H1 (cell line): ENCODE results near the gene GYS2. TPM values are rescaled to one million over a fixed set of nuclear protein-coding genes. Genes with fewer than 3 reads are reported as not detected.

ENCODE experiments used
- CTCF ChIA-PET: fragments of 300-600 bp; sonication (Branson Sonifier 250); formaldehyde crosslinking; loops from one replicate; lab custom pipeline; 2021; ENCODE audit not compliant: partially characterized antibody; lab: Charles Lee
- POLR2A ChIA-PET: fragments of 300-600 bp; sonication (Branson Sonifier 250); formaldehyde crosslinking; loops from one replicate; lab custom pipeline; 2021; ENCODE audit warnings: inconsistent platforms; ENCODE audit not compliant: partially characterized antibody; lab: Charles Lee
- DNase-seq, 2 experiments: peaks; one replicate each; pipeline versions ENCODE4 v3.0.0 to v3.0.0-alpha.2; 2010 to 2022; ENCODE audit warnings: low spot score in 2 of 2, low read depth in 1 of 2, mixed read lengths in 1 of 2
- FAIRE-seq: peaks from 2 replicates; lab custom pipeline; 2011; peaks lifted over from hg19 to GRCh38; lab: Jason Lieb, UNC
- H2AFZ ChIP-seq: 2 replicates; pipeline ENCODE4 v1.8.1; 2012; ENCODE audit warnings: low read length, inconsistent platforms
- H2AK5ac ChIP-seq: 2 replicates; pipeline ENCODE4 v1.6.1; 2013; ENCODE audit warnings: low read depth, low read length
- H2BK120ac ChIP-seq: replicated peaks from 2 replicates; pipeline ENCODE3; 2013; ENCODE audit warnings: low read depth, low read length, inconsistent platforms
- H2BK12ac ChIP-seq: 2 replicates; pipeline ENCODE4 v1.6.1; 2013; ENCODE audit warnings: low read depth, low read length
- H2BK15ac ChIP-seq: 2 replicates; pipeline ENCODE4 v1.6.1; 2013; ENCODE audit warnings: low read length
- H2BK20ac ChIP-seq: 2 replicates; pipeline ENCODE4 v1.6.1; 2013; ENCODE audit warnings: low read length
- H2BK5ac ChIP-seq: 2 replicates; pipeline ENCODE4 v1.6.1; 2013; ENCODE audit warnings: low read depth, low read length
- H3K14ac ChIP-seq: 2 replicates; pipeline ENCODE4 v1.6.1; 2013; ENCODE audit warnings: inconsistent platforms; ENCODE audit not compliant: insufficient read length
- H3K18ac ChIP-seq: 2 replicates; pipeline ENCODE4 v1.6.1; 2013; ENCODE audit warnings: low read length; ENCODE audit errors: extremely low read depth
- H3K23ac ChIP-seq: 2 replicates; pipeline ENCODE4 v1.6.1; 2013; ENCODE audit warnings: inconsistent platforms; ENCODE audit not compliant: insufficient read length
- H3K23me2 ChIP-seq: 2 replicates; pipeline ENCODE4 v1.6.1; 2013; ENCODE audit warnings: low read depth, low read length
- H3K27ac ChIP-seq: 2 replicates; pipeline ENCODE4 v1.6.1; 2011; ENCODE audit warnings: low read depth, low read length, inconsistent platforms
- H3K27me3 ChIP-seq, 4 experiments: replicated peaks in 1 of 4; 1 replicate in 1 of 4; 2 replicates in 3 of 4; pipeline versions ENCODE4 v1.6.1 to v1.8.1; 2011 to 2013; ENCODE audit warnings: low read length in 3 of 4, mild to moderate bottlenecking in 3 of 4, inconsistent platforms in 2 of 4, mixed read lengths in 2 of 4, moderate library complexity in 1 of 4; ENCODE audit not compliant: control insufficient read depth in 3 of 4, insufficient read depth in 3 of 4; ENCODE audit errors: extremely low read depth in 1 of 4
- H3K36me3 ChIP-seq, 4 experiments: 2 replicates each; pipeline versions ENCODE4 v1.6.1 to v1.8.1; 2011 to 2013; ENCODE audit warnings: mild to moderate bottlenecking in 4 of 4, low read length in 3 of 4, moderate library complexity in 2 of 4, control low read depth in 1 of 4, inconsistent platforms in 1 of 4; ENCODE audit not compliant: insufficient read depth in 4 of 4, control insufficient read depth in 2 of 4
- H3K4ac ChIP-seq: replicated peaks from 2 replicates; pipeline ENCODE3; 2013; ENCODE audit warnings: low read length, low read depth, mixed read lengths, inconsistent platforms; ENCODE audit not compliant: insufficient read length
- H3K4me1 ChIP-seq, 4 experiments: replicated peaks in 1 of 4; 1 replicate in 1 of 4; 2 replicates in 3 of 4; pipeline versions ENCODE4 v1.6.1 to v1.8.1; 2011 to 2013; ENCODE audit warnings: low read length in 3 of 4, inconsistent platforms in 2 of 4, mixed read lengths in 1 of 4; ENCODE audit not compliant: insufficient read depth in 4 of 4, control insufficient read depth in 3 of 4
- H3K4me2 ChIP-seq, 2 experiments: 2 replicates each; pipeline versions ENCODE4 v1.6.1 to v1.8.1; 2011 to 2013; ENCODE audit warnings: low read depth in 2 of 2, low read length in 2 of 2, control low read depth in 1 of 2, inconsistent platforms in 1 of 2, mild to moderate bottlenecking in 1 of 2; ENCODE audit not compliant: insufficient read depth in 1 of 2
- H3K4me3 ChIP-seq, 4 experiments: fragments of 200-600, 300-600 bp in 1 of 4; sonication (generic), shearing (Covaris generic), sonication (Bioruptor Twin) in 1 of 4; 2 replicates each; pipeline versions ENCODE4 v1.5.1 to v1.8.1; 2011 to 2016; ENCODE audit warnings: low read length in 4 of 4, low read depth in 3 of 4, control low read depth in 2 of 4, inconsistent platforms in 2 of 4, mild to moderate bottlenecking in 2 of 4, mixed read lengths in 1 of 4, moderate library complexity in 1 of 4; ENCODE audit not compliant: insufficient read depth in 2 of 4; ENCODE audit errors: extremely low read depth in 1 of 4
- H3K56ac ChIP-seq: replicated peaks from 2 replicates; pipeline ENCODE3; 2013; ENCODE audit warnings: low read depth, mild to moderate bottlenecking, mixed read lengths, low read length, inconsistent platforms; ENCODE audit not compliant: insufficient read length
- H3K79me1 ChIP-seq: 2 replicates; pipeline ENCODE4 v1.6.1; 2013; ENCODE audit warnings: low read depth, low read length, control low read depth
- H3K79me2 ChIP-seq, 2 experiments: 2 replicates each; pipeline versions ENCODE4 v1.6.1 to v1.8.1; 2012 to 2013; ENCODE audit warnings: low read length in 2 of 2, mild to moderate bottlenecking in 2 of 2, inconsistent platforms in 1 of 2; ENCODE audit not compliant: insufficient read depth in 2 of 2, control insufficient read depth in 1 of 2
- H3K9ac ChIP-seq, 4 experiments: replicated peaks in 1 of 4; 1 replicate in 1 of 4; 2 replicates in 3 of 4; pipeline versions ENCODE4 v1.6.1 to v1.8.1; 2011 to 2013; ENCODE audit warnings: low read depth in 3 of 4, low read length in 3 of 4, control low read depth in 2 of 4, mild to moderate bottlenecking in 2 of 4, moderate library complexity in 2 of 4, inconsistent platforms in 1 of 4; ENCODE audit errors: extremely low read depth in 1 of 4
- H3K9me3 ChIP-seq, 2 experiments: 2 replicates each; pipeline versions ENCODE4 v1.6.1 to v1.8.1; 2012 to 2013; ENCODE audit warnings: mild to moderate bottlenecking in 2 of 2, moderate library complexity in 2 of 2, control low read depth in 1 of 2, inconsistent platforms in 1 of 2, low read depth in 1 of 2, low read length in 1 of 2, mixed read lengths in 1 of 2; ENCODE audit not compliant: insufficient read depth in 2 of 2
- H4K20me1 ChIP-seq, 2 experiments: replicated peaks in 1 of 2; 2 replicates each; pipeline versions ENCODE3 to v1.8.1; 2011 to 2013; ENCODE audit warnings: inconsistent platforms in 2 of 2, low read length in 2 of 2, mild to moderate bottlenecking in 1 of 2; ENCODE audit not compliant: insufficient read depth in 2 of 2, control insufficient read depth in 1 of 2
- H4K5ac ChIP-seq: 2 replicates; pipeline ENCODE4 v1.6.1; 2013; ENCODE audit warnings: low read length, low read depth, mixed read lengths, inconsistent platforms; ENCODE audit not compliant: insufficient read length
- H4K8ac ChIP-seq: 2 replicates; pipeline ENCODE4 v1.8.0; 2013; ENCODE audit warnings: mild to moderate bottlenecking, moderate library complexity, low read length, inconsistent platforms; ENCODE audit not compliant: insufficient read depth; ENCODE audit errors: extremely low read depth
- H4K91ac ChIP-seq: replicated peaks from 2 replicates; pipeline ENCODE3; 2013; ENCODE audit warnings: low read length, mixed read lengths, inconsistent platforms; ENCODE audit not compliant: insufficient read length
- BACH1 ChIP-seq: IDR thresholded peaks from 2 replicates; pipeline ENCODE4 v1.6.1; 2012; ENCODE audit warnings: low read length, improper control_type of control experiment
- BRCA1 ChIP-seq: IDR thresholded peaks from 2 replicates; pipeline ENCODE4 v1.6.1; 2012; ENCODE audit warnings: low read depth, low read length, improper control_type of control experiment
- CHD2 ChIP-seq: IDR thresholded peaks from 2 replicates; pipeline ENCODE4 v1.6.1; 2012; ENCODE audit warnings: low read length, improper control_type of control experiment
- EGR1 ChIP-seq: IDR thresholded peaks from 2 replicates; pipeline ENCODE4 v1.6.1; 2011; ENCODE audit warnings: low read depth, low read length, borderline replicate concordance
- GABPA ChIP-seq: IDR thresholded peaks from 2 replicates; pipeline ENCODE4 v1.6.1; 2011; ENCODE audit warnings: mild to moderate bottlenecking, low read length, moderate library complexity, borderline replicate concordance; ENCODE audit not compliant: insufficient read depth
- HDAC2 ChIP-seq, 2 experiments: fragments of 300-600 bp in 1 of 2; sonication (generic) in 1 of 2; IDR thresholded peaks; 2 replicates each; pipeline ENCODE4 v1.6.1; 2011 to 2012; ENCODE audit warnings: low read depth in 2 of 2, low read length in 2 of 2, mild to moderate bottlenecking in 2 of 2, moderate library complexity in 2 of 2, borderline replicate concordance in 1 of 2, inconsistent platforms in 1 of 2
- KDM1A ChIP-seq: fragments of 200-600, 300-600 bp; sonication (generic); IDR thresholded peaks from 2 replicates; pipeline ENCODE4 v1.7.1; 2016; ENCODE audit warnings: mild to moderate bottlenecking, low read length, borderline replicate concordance
- POLR2AphosphoS5 ChIP-seq: IDR thresholded peaks from 2 replicates; pipeline ENCODE4 v1.6.1; 2011; ENCODE audit warnings: low read depth, low read length
- RNF2 ChIP-seq: fragments of 200-900, 300-1000 bp; sonication (generic); IDR thresholded peaks from 2 replicates; pipeline ENCODE4 v1.7.1; 2016; ENCODE audit warnings: borderline replicate concordance, low read depth, mild to moderate bottlenecking, antibody characterized with exemption, low read length; ENCODE audit not compliant: poor library complexity, severe bottlenecking; ENCODE audit errors: missing control alignments
- RXRA ChIP-seq: IDR thresholded peaks from 2 replicates; pipeline ENCODE4 v1.6.1; 2011; ENCODE audit warnings: low read depth, mild to moderate bottlenecking, low read length, moderate library complexity; ENCODE audit not compliant: insufficient read depth
- TAF1 ChIP-seq: IDR thresholded peaks from 2 replicates; pipeline ENCODE4 v1.6.1; 2011; ENCODE audit warnings: mild to moderate bottlenecking, low read depth, low read length
- TCF12 ChIP-seq: IDR thresholded peaks from 2 replicates; pipeline ENCODE4 v1.6.1; 2011; ENCODE audit warnings: low read depth, mild to moderate bottlenecking, low read length
- WGBS, 2 experiments: shearing (Covaris generic) in 1 of 2; methylation state at CpG; one replicate each; pipeline versions ENCODE4 v1.1.6 to v1.1.7; 2013 to 2015; ENCODE audit warnings: low lambda C conversion rate in 2 of 2, mixed read lengths in 2 of 2, inconsistent platforms in 1 of 2, low coverage in 1 of 2, missing lambda C conversion rate in 1 of 2; ENCODE audit not compliant: insufficient replicate concordance in 2 of 2, insufficient coverage in 1 of 2, insufficient read length in 1 of 2; ENCODE audit errors: extremely low coverage in 1 of 2, missing lambda C conversion rate in 1 of 2; 5-methylcytosine and 5-hydroxymethylcytosine counted together
- polyA plus RNA-seq, 7 experiments: library from polyadenylated mRNA; depleted of rRNA in 3 of 7; stranded (reverse) in 5 of 7; unstranded in 2 of 7; fragments of >200 nt in 5 of 7; fragments of 200-250 nt in 2 of 7; gene quantifications; 1 replicate in 5 of 7; 2 replicates in 1 of 7; 4 replicates in 1 of 7; pipeline versions ENCODE4 v1.2.1 to v1.2.3, GENCODE V29; 2011 to 2013; ENCODE audit warnings: missing spikeins in 2 of 7, mixed read lengths in 2 of 7
- total RNA-seq: library from RNA; stranded (reverse); fragmentation: NEBNext Ultra II Directional; extraction: Animal tissue kit (Norgen Biotek cat#: 25700); gene quantifications from 2 replicates; pipeline ENCODE4 v1.2.1, GENCODE V29; 2021

GYS2 gene
- total and polyA plus RNA-seq, 2 of the 8 experiments (the other 6 are each of a cell fraction or from before 2014, with no cell fraction given): not detected

GRCh38 chr12:21638054-21638891, 33.6 kb upstream of the GYS2 start:
- no peak overlapping the region for H3K4ac ChIP-seq
- no peak overlapping the region for H3K9ac ChIP-seq
- no peak overlapping the region for H2BK15ac ChIP-seq
- H2BK5ac ChIP-seq: no peak overlapping the region
- no peak overlapping the region for H2AK5ac ChIP-seq
- H3K79me1 ChIP-seq: no peaks in the 10 kb centered on the region; the same call in 1 of the 2 replicates
- no peak overlapping the region for H4K8ac ChIP-seq
- no peak overlapping the region for H3K4me3 ChIP-seq
- H3K9me3 ChIP-seq: no peaks in the 10 kb centered on the region
- no peak overlapping the region for H4K5ac ChIP-seq
- no peak overlapping the region for H3K4me2 ChIP-seq
- POLR2A ChIA-PET: interaction anchor here (0.8 to 8.8 kb wide), 4 partner anchors 13 to 137 kb away, joined by 3 to 123 read pairs (median 48); partner anchors contain the start of gene LDHB
- no peaks in the 10 kb centered on the region for H3K27me3 ChIP-seq
- no peak overlapping the region for H3K27ac ChIP-seq
- CTCF ChIA-PET: no interaction called here
- H3K14ac ChIP-seq: no peak overlapping the region
- H2BK20ac ChIP-seq: no peak overlapping the region
- H2AFZ ChIP-seq: no peak overlapping the region
- H3K56ac ChIP-seq: no peak overlapping the region
- DNase-seq: no peak
- no peaks in the 10 kb centered on the region for H3K23me2 ChIP-seq
- H3K79me2 ChIP-seq: peaks cover 0 to 27% of the 10 kb centered on the region in 2 experiments; a peak in 2 of 4 replicates
- no peaks in the 10 kb centered on the region for H3K4me1 ChIP-seq
- H4K91ac ChIP-seq: no peak overlapping the region
- H4K20me1 ChIP-seq: peaks cover 3 to 6% of the 10 kb centered on the region in 2 experiments
- FAIRE-seq: no peak
- no peak overlapping the region for H3K18ac ChIP-seq
- H2BK12ac ChIP-seq: no peak overlapping the region
- 87% methylated on average over 1 of the region's 1 CpG; no CpG with 5 or more reads in 1 of the 2 experiments for WGBS, 2 experiments
- H2BK120ac ChIP-seq: no peak overlapping the region
- H3K36me3 ChIP-seq: peaks cover 30 to 96% (median 75%) of the 10 kb centered on the region in 4 experiments
- no peak overlapping the region for H3K23ac ChIP-seq
- no peak for TF ChIP-seq BRCA1
- TF ChIP-seq CHD2: no peak
- TF ChIP-seq EGR1: no peak
- TF ChIP-seq BACH1: no peak
- TF ChIP-seq TCF12: no peak
- TF ChIP-seq RNF2: no peak
- TF ChIP-seq TAF1: no peak
- TF ChIP-seq GABPA: no peak
- TF ChIP-seq HDAC2 (IDR thresholded peaks at IDR 0.05; ENCODE audit: borderline replicate concordance in 1 of 2, low read depth in 2 of 2, low read length in 2 of 2): no peak
- no peak for TF ChIP-seq KDM1A
- TF ChIP-seq RXRA: no peak
- no peak for TF ChIP-seq POLR2AphosphoS5
